HepG2 (cell line): ENCODE measurements around the gene PDCD2. TPM values are rescaled to one million over a fixed set of nuclear protein-coding genes. Genes with fewer than 3 reads are reported as not detected.
A peak's percentile ranks its signal among the peaks of the same experiment; 100 is the strongest.

Experiments
- EED ChIP-seq: sonication (generic); formaldehyde crosslinking; IDR thresholded peaks from 2 replicates; pipeline ENCODE4 v1.5.0; 2020; ENCODE audit warnings: mild to moderate bottlenecking, missing genetic modification reagents
- HNRNPUL1 ChIP-seq: fragments of 200-400 bp; formaldehyde crosslinking; IDR thresholded peaks from 2 replicates; pipeline ENCODE4 v1.6.1; 2017; ENCODE audit warnings: low read depth, mild to moderate bottlenecking, low read length, moderate library complexity
- KDM2A ChIP-seq: sonication (generic); formaldehyde crosslinking; IDR thresholded peaks from 2 replicates; pipeline ENCODE4 v1.4.0; 2020; ENCODE audit warnings: low read depth, missing genetic modification reagents, borderline replicate concordance
- KLF6 ChIP-seq: IDR thresholded peaks from 2 replicates; pipeline ENCODE4 v1.8.0; 2016; ENCODE audit warnings: missing biosample characterization, missing genetic modification reagents
- PAXIP1 ChIP-seq: sonication (generic); formaldehyde crosslinking; conservative IDR thresholded peaks from 2 replicates; pipeline ENCODE4 v1.4.0; 2020; ENCODE audit warnings: mild to moderate bottlenecking, missing genetic modification reagents, moderate library complexity
- RAD21 ChIP-seq: fragments of 450-650 bp; formaldehyde crosslinking; IDR thresholded peaks from 2 replicates; pipeline ENCODE4 v1.5.0; 2020; ENCODE audit warnings: mild to moderate bottlenecking
- SMYD3 ChIP-seq: sonication (generic); formaldehyde crosslinking; IDR thresholded peaks from 2 replicates; pipeline ENCODE4 v1.8.1; 2023; ENCODE audit warnings: mild to moderate bottlenecking, missing genetic modification reagents
- SP4 ChIP-seq: sonication (generic); formaldehyde crosslinking; IDR thresholded peaks from 2 replicates; pipeline ENCODE4 v1.8.1; 2023; ENCODE audit warnings: mild to moderate bottlenecking, missing genetic modification reagents
- TBL1XR1 ChIP-seq: fragments of 150-350 bp; IDR thresholded peaks from 2 replicates; pipeline ENCODE4 v1.6.1; 2014; ENCODE audit warnings: borderline replicate concordance, low read length; ENCODE audit not compliant: partially characterized antibody
- TOE1 ChIP-seq: sonication (generic); formaldehyde crosslinking; IDR thresholded peaks from 2 replicates; pipeline ENCODE4 v1.4.0; 2020; ENCODE audit warnings: mild to moderate bottlenecking, missing genetic modification reagents
- ZBTB14 ChIP-seq: sonication (generic); formaldehyde crosslinking; IDR thresholded peaks from 2 replicates; pipeline ENCODE4 v1.4.0; 2020; ENCODE audit warnings: missing genetic modification reagents
- ZFP1 ChIP-seq: IDR thresholded peaks from 2 replicates; pipeline ENCODE4 v1.6.1; 2016
- ZNF12 ChIP-seq: sonication (generic); formaldehyde crosslinking; IDR thresholded peaks from 2 replicates; pipeline ENCODE4 v1.5.0; 2020; ENCODE audit warnings: missing genetic modification reagents
- ZNF136 ChIP-seq: sonication (generic); formaldehyde crosslinking; IDR thresholded peaks from 2 replicates; pipeline ENCODE4 v1.8.1; 2022; ENCODE audit warnings: low read depth, mild to moderate bottlenecking, moderate library complexity, missing genetic modification reagents
- ZNF326 ChIP-seq: sonication (generic); formaldehyde crosslinking; IDR thresholded peaks from 2 replicates; pipeline ENCODE4 v1.4.0; 2020; ENCODE audit warnings: missing genetic modification reagents, borderline replicate concordance
- ZNF335 ChIP-seq: sonication (generic); formaldehyde crosslinking; IDR thresholded peaks from 2 replicates; pipeline ENCODE4 v1.4.0; 2020; ENCODE audit warnings: missing genetic modification reagents
- ZNF354B ChIP-seq: sonication (generic); formaldehyde crosslinking; IDR thresholded peaks from 2 replicates; pipeline ENCODE4 v1.8.0; 2022; ENCODE audit warnings: mild to moderate bottlenecking, missing genetic modification reagents
- polyA plus RNA-seq, 8 experiments: library from polyadenylated mRNA; depleted of rRNA in 3 of 8; stranded (reverse) in 7 of 8; unstranded in 1 of 8; fragments of >200 nt; fragmentation: Illumina TruSeq in 4 of 8; extraction: Trizol in 4 of 8; gene quantifications; 2 replicates each; pipeline versions ENCODE4 v1.2.1 to v1.2.3, GENCODE V29; 2011 to 2016; ENCODE audit warnings: low read depth in 4 of 8, missing spikeins in 1 of 8, mixed read lengths in 1 of 8; ENCODE audit not compliant: insufficient read depth in 1 of 8
- total RNA-seq, 5 experiments: library from RNA; depleted of rRNA; stranded (reverse); fragments of >200 nt; fragmentation: Illumina TruSeq; extraction: Trizol; gene quantifications; 2 replicates each; pipeline ENCODE4 v1.2.3, GENCODE V29; 2016; ENCODE audit warnings: low read depth in 1 of 5
- TF ChIP-seq, protein P1 (sequence below): sonication (generic); formaldehyde crosslinking; IDR thresholded peaks from 2 replicates; pipeline ENCODE4 v1.4.0; 2020; ENCODE audit warnings: missing genetic modification reagents
- TF ChIP-seq, protein P2 (sequence below): sonication (generic); formaldehyde crosslinking; IDR thresholded peaks from 2 replicates; pipeline ENCODE4 v1.5.0; 2020; ENCODE audit warnings: mild to moderate bottlenecking, missing genetic modification reagents
- TF ChIP-seq, protein P3 (sequence below): sonication (generic); formaldehyde crosslinking; IDR thresholded peaks from 2 replicates; pipeline ENCODE4 v1.8.0; 2022; ENCODE audit warnings: missing genetic modification reagents, low read depth, mild to moderate bottlenecking, borderline replicate concordance
- TF ChIP-seq, protein P4 (sequence below): sonication (generic); formaldehyde crosslinking; IDR thresholded peaks from 2 replicates; pipeline ENCODE4 v1.4.0; 2020; ENCODE audit warnings: mild to moderate bottlenecking, missing genetic modification reagents

PDCD2 gene
- total and polyA plus RNA-seq, 2 of the 13 experiments (the other 11 are each of a cell fraction or from before 2014, with no cell fraction given): 83.6 to 133 TPM

GRCh38 chr6:170529839-170530469 lies 54.5 kb downstream of the PDCD2 start (continued):
- TF ChIP-seq SMYD3 (CRISPR knock-in tag) (no peak), TBL1XR1 (no peak), PAXIP1 (no peak), RAD21 (CRISPR knock-in tag) (peak; percentile 87), KLF6 (CRISPR knock-in tag) (no peak), ZNF326 (CRISPR knock-in tag) (no peak), KDM2A (0 out of 2 replicates have a peak, but pooled peaks have one; percentile 42), ZNF354B (CRISPR knock-in tag) (no peak), ZFP1 (CRISPR knock-in tag) (no peak), ZNF136 (CRISPR knock-in tag) (no peak), TOE1 (CRISPR knock-in tag) (no peak), ZNF12 (CRISPR knock-in tag) (no peak), ZNF335 (no peak), ZBTB14 (CRISPR knock-in tag) (no peak), HNRNPUL1 (no peak), EED (CRISPR knock-in tag) (no peak), SP4 (CRISPR knock-in tag) (no peak)
- TF ChIP-seq, protein P1, sequence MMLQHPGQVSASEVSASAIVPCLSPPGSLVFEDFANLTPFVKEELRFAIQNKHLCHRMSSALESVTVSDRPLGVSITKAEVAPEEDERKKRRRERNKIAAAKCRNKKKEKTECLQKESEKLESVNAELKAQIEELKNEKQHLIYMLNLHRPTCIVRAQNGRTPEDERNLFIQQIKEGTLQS (CRISPR knock-in tag): no peak
- TF ChIP-seq, protein P2, sequence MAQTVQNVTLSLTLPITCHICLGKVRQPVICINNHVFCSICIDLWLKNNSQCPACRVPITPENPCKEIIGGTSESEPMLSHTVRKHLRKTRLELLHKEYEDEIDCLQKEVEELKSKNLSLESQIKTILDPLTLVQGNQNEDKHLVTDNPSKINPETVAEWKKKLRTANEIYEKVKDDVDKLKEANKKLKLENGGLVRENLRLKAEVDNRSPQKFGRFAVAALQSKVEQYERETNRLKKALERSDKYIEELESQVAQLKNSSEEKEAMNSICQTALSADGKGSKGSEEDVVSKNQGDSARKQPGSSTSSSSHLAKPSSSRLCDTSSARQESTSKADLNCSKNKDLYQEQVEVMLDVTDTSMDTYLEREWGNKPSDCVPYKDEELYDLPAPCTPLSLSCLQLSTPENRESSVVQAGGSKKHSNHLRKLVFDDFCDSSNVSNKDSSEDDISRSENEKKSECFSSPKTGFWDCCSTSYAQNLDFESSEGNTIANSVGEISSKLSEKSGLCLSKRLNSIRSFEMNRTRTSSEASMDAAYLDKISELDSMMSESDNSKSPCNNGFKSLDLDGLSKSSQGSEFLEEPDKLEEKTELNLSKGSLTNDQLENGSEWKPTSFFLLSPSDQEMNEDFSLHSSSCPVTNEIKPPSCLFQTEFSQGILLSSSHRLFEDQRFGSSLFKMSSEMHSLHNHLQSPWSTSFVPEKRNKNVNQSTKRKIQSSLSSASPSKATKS (CRISPR knock-in tag): no peak
- TF ChIP-seq, protein P3, sequence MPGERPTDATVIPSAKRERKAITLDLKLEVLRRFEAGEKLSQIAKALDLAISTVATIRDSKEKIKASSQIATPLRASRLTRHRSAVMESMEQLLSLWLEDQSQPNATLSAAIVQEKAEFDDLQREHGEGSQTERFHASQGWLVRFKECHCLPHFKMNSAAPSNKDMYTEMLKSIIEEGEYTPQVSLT: no peak
- TF ChIP-seq, protein P4, sequence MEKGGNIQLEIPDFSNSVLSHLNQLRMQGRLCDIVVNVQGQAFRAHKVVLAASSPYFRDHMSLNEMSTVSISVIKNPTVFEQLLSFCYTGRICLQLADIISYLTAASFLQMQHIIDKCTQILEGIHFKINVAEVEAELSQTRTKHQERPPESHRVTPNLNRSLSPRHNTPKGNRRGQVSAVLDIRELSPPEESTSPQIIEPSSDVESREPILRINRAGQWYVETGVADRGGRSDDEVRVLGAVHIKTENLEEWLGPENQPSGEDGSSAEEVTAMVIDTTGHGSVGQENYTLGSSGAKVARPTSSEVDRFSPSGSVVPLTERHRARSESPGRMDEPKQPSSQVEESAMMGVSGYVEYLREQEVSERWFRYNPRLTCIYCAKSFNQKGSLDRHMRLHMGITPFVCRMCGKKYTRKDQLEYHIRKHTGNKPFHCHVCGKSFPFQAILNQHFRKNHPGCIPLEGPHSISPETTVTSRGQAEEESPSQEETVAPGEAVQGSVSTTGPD (CRISPR knock-in tag): no peak
